AG04450 (cell line): ENCODE results near the gene TRMT10C. TPM values are rescaled to one million over a fixed set of nuclear protein-coding genes. Genes with fewer than 3 reads are reported as not detected.

Experiments
- CTCF ChIA-PET: fragments of 300-600, 350-600 bp; formaldehyde crosslinking; extraction: SDS; loops from one replicate; lab custom pipeline; 2022; ENCODE audit warnings: antibody characterized with exemption, inconsistent platforms; lab: Charles Lee
- POLR2A ChIA-PET: fragments of 350-600 bp; formaldehyde crosslinking; extraction: SDS; loops from one replicate; lab custom pipeline; 2021; ENCODE audit warnings: antibody characterized with exemption, inconsistent platforms; lab: Yijun Ruan, JAX
- DNase-seq: peaks from one replicate; pipeline ENCODE4 v3.0.0-alpha.2; 2011; ENCODE audit warnings: low read depth, low spot score
- H3K27ac ChIP-seq: one replicate; pipeline ENCODE4 v1.5.1; 2012; ENCODE audit warnings: low read depth, low read length, control low read depth
- H3K27me3 ChIP-seq: one replicate; pipeline ENCODE4 v1.6.0; 2012; ENCODE audit warnings: low read length; ENCODE audit not compliant: control insufficient read depth, insufficient read depth
- H3K4me3 ChIP-seq: 2 replicates; pipeline ENCODE4 v1.5.1; 2011; ENCODE audit warnings: mild to moderate bottlenecking, low read depth, low read length, control low read depth
- H3K9me3 ChIP-seq: 2 replicates; pipeline ENCODE4 v1.5.1; 2012; ENCODE audit warnings: low read length; ENCODE audit not compliant: control insufficient read depth, insufficient read depth
- CTCF ChIP-seq: IDR thresholded peaks from 2 replicates; pipeline ENCODE4 v1.5.1; 2011; ENCODE audit warnings: low read depth, low read length, control low read depth, inconsistent platforms
- polyA plus RNA-seq: library from polyadenylated mRNA; depleted of rRNA; stranded (reverse); fragments of >200 nt; gene quantifications from 2 replicates; pipeline ENCODE4 v1.2.3, GENCODE V29; 2011

TRMT10C gene
- polyA plus RNA-seq, 1 experiment: 26.1 TPM

GRCh38 chr3:101529816-101530685 lies 31.6 kb upstream of the TRMT10C start:
- POLR2A ChIA-PET: no interaction called here
- no peak for DNase-seq
- Histone ChIP-seq H3K4me3 (no peak overlapping the region), H3K27ac (no peak overlapping the region), H3K27me3 (no peaks in the 10 kb centered on the region), H3K9me3 (no peaks in the 10 kb centered on the region)
- CTCF ChIA-PET: no interaction called here
- TF ChIP-seq CTCF: no peak

- ChIA-PET CTCF (no interaction called here), POLR2A (no interaction called here)
- DNase-seq: no peak
- H3K4me3 ChIP-seq: no peak overlapping the region
- H3K27ac ChIP-seq: no peak overlapping the region
- H3K9me3 ChIP-seq: no peaks in the 10 kb centered on the region
- no peak for TF ChIP-seq CTCF
- H3K27me3 ChIP-seq: no peaks in the 10 kb centered on the region
These were observed 31.0 kb upstream of the TRMT10C start for GRCh38 chr3:101530686-101531047.

- TF ChIP-seq CTCF: no peak
- Histone ChIP-seq H3K9me3 (no peaks in the 10 kb centered on the region), H3K27ac (no peak overlapping the region), H3K27me3 (no peaks in the 10 kb centered on the region), H3K4me3 (no peak overlapping the region)
- no peak for DNase-seq
- ChIA-PET CTCF (no interaction called here), POLR2A (no interaction called here)
These were observed 30.1 kb upstream of the TRMT10C start for GRCh38 chr3:101531473-101532086.

GRCh38 chr3:101532783-101533602 lies 28.7 kb upstream of the TRMT10C start:
- Histone ChIP-seq H3K9me3 (no peaks in the 10 kb centered on the region), H3K27ac (no peak overlapping the region), H3K4me3 (no peak overlapping the region), H3K27me3 (no peaks in the 10 kb centered on the region)
- no peak for TF ChIP-seq CTCF
- CTCF ChIA-PET: no interaction called here
- no peak for DNase-seq
- POLR2A ChIA-PET: no interaction called here

GRCh38 chr3:101533603-101533968 lies 28.1 kb upstream of the TRMT10C start:
- no peak for DNase-seq

More at GRCh38 chr3:101533603-101533968, 28.1 kb upstream of the TRMT10C start:
- no peak for TF ChIP-seq CTCF
- H3K4me3 ChIP-seq: no peak overlapping the region
- ChIA-PET POLR2A (no interaction called here), CTCF (no interaction called here)
- H3K27ac ChIP-seq: no peak overlapping the region
- no peaks in the 10 kb centered on the region for H3K27me3 ChIP-seq
- no peaks in the 10 kb centered on the region for H3K9me3 ChIP-seq
